GM12874 (cell line): Measurements from ENCODE around the gene RAB40C.

ENCODE experiments used
- TF ChIP-seq, protein P1 (sequence below): IDR thresholded peaks from 2 replicates; pipeline ENCODE4 v1.5.1; 2011; ENCODE audit warnings: low read depth, mild to moderate bottlenecking, control low read depth, low read length, moderate library complexity; ENCODE audit not compliant: insufficient read depth

RAB40C gene

DNA sequence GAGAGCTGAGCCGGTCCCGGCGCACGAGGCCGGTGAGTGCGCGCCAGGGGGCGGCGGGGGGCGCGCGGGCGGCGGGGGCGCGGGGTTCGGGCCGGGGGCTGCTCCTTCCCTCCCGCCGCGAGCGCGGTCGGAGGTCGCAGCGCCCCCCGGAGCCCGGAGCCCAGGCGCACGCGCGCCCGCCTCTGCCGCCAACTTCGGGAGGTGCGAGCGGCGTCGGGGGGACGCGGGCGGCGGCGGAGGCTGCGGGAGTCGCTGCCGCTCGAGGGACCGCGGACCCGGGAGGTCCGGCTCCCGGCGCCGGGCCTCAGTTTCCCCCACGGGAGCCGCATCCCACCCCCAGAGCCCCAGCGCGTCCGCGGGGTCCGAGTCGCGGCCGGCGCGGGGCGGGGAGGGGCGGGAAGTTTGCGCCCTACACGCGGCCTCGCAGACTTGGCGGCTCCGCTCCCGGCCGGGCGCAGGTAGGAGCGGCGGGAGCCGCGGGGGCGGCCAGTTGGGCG is 29.6 kb upstream of the RAB40C start, which contains the start of gene PRR35:
Gene PRR35, plus strand, starts transcription at position 191 of the 497 bp plus-strand sequence. CDS start 2,901 bp downstream, outside the sequence.
- TF ChIP-seq, protein P1, sequence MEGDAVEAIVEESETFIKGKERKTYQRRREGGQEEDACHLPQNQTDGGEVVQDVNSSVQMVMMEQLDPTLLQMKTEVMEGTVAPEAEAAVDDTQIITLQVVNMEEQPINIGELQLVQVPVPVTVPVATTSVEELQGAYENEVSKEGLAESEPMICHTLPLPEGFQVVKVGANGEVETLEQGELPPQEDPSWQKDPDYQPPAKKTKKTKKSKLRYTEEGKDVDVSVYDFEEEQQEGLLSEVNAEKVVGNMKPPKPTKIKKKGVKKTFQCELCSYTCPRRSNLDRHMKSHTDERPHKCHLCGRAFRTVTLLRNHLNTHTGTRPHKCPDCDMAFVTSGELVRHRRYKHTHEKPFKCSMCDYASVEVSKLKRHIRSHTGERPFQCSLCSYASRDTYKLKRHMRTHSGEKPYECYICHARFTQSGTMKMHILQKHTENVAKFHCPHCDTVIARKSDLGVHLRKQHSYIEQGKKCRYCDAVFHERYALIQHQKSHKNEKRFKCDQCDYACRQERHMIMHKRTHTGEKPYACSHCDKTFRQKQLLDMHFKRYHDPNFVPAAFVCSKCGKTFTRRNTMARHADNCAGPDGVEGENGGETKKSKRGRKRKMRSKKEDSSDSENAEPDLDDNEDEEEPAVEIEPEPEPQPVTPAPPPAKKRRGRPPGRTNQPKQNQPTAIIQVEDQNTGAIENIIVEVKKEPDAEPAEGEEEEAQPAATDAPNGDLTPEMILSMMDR, result no peak

DNA sequence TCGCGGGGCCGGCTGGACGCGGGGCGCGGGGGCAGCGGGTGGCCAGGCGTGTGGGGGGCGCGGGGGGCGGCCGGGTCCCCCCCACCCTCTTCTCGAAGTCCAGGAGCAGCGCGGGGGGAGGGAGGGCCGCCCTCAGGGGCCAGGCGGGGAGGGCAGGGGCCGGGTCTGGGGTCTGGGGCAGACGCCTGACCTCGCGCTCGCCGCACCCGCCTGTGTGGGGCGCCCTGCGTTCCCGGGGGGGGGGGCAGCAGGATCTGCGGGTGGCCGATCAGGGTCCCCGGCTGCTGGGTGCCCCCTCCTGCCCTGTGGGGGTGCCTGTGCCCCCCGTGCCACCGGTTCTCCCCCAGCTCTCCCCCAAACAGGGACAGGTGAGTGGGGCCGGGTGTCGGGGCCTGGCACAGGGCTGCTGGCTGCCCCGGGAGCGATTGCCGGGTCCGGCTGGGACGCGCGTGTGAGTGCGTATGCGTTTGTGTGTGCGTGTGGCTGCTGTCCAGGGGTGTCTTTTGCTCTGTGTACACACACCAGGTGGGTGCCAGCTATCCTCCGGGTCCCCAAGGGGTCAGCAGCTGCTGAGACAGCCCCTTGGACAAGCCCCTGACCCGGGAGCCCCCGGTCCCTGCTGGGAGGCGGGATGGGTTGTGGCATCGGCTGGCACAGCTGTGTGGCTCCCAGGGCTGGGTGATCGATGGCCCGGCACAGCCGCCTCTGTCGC is 29.0 kb upstream of the RAB40C start:
- TF ChIP-seq, protein P1, result no peak

DNA sequence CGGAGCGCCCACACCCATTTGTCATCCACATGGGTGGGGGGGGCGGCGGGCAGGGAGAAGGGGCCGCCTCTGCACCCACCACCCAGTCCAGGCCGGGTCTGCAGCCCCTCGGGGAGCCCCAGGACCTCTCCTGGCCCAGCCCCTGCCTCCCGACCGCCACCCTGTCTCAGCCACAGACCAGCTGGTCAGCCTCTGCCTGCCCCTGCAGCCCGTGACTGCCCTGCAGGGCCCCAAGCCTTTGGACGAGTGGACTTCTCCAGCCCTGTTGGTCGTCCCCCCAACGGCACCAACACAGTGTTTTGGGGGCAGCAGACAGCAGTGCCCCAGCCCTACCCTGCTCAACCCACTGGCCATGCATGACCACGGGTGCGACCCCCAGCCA is 28.5 kb upstream of the RAB40C start:
- TF ChIP-seq, protein P1, result no peak

DNA sequence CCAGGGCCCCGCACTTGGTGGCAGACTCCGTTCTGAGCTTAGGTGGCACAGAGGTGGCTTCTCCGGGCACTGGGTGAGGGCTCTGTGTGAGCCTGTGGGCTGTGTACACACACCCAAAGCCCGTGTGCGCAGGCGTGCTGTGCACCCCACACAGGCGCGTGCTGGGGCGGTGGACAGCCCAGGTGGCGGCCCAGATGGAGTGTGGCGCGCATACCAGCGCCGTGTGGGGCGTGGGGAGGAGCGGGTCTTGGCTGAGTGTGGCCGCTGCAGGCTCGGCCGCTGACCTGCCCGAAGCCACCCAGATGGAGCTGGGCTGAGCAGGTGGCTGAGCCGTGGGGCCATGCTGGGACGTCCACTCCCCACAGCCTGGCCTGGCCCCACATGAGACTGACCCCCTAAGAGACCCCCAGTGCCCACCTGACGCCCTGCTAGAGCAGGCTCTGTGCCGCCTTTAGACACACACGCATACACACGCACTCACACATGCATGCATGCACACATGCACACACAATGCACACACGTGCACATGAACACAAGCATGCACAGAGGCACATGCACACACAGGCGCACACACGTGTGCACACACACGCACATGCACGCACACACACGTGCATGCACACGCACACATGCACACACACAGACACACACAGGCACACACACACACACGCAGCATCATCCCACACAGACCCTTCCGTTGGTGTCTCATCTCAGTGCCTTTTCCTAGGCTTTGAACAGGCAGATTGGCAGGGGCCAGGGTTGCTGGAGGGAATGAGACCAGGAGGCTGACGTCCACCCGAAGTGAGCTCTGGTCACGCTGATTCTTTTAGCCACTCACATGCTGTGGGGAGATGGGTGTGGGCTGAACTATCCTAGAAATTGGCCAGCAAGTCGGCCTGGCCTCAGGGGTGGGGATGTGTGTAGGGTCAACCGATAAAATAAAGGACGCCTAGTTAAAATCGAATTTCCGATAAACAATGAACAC is 27.6 kb upstream of the RAB40C start:
- TF ChIP-seq, protein P1, result no peak

DNA sequence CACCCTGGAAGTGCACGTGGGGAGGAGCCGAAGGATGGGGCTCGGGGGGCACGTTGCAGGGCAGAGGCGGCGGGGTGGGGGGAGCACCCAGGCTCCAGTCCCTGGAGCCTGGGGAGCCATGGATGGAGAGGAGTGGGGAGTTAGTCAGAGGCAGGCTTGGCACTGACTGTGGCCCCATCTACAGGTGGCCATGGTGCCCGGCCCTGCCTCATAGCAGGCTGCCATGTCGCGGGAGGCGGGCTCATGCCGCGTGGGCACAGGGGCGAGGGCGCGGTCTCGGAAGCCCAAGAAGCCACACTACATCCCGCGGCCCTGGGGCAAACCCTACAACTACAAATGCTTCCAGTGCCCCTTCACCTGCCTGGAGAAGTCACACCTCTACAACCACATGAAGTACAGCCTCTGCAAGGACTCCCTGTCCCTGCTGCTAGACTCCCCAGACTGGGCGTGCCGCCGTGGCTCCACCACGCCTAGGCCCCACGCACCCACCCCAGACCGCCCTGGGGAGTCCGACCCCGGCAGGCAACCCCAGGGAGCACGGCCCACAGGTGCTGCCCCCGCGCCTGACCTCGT is 26.7 kb upstream of the RAB40C start:
- TF ChIP-seq, protein P1, result no peak

DNA sequence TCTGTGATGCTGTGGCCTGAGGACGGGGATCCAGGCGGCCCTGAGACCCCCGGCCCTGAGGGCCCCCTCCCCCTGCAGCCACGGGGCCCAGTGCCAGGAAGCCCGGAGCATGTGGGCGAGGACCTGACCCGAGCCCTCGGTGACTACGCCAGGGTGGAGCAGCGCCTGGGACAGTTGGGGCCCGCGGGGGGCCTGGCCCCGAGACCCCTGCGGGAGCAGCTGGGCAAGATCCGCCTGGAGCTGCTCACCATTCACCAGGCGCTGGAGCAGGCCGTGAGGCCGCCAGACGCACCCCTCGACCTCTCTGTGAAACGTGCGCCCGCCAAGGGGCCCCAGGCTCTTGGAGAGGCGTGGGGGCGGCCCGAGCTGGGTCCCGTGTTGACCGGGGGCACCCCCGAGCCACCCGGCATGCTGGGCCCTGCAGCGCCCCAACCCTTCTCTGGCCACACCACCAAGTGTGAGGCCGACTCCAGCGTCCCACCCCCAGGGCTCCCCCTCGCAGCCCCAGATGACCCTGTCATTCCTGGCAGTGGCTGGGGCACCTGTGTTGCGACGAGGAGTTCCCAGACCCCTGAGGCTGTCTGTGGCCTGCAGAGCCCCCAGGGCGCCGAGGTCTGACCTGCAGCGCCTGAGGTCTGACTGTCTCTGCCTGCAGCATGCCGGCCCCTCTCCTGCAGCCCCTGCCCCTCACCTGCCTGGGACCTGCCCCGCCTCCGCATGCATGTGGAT is 25.0 kb upstream of the RAB40C start:
- TF ChIP-seq, protein P1, result no peak
